ENCODE measurements around the gene GRAP2.
A peak's percentile ranks its signal among the peaks of the same experiment; 100 is the strongest.

Gene GRAP2

GRCh38 chr22:39958949-39959639, 58.2 kb downstream of the GRAP2 start:
- no peak for DNase-seq (ENCODE audit: low read depth)
- no peak overlapping the region for H3K4me3 ChIP-seq (ENCODE audit: low read depth, low read length)
- TF ChIP-seq, protein P1, sequence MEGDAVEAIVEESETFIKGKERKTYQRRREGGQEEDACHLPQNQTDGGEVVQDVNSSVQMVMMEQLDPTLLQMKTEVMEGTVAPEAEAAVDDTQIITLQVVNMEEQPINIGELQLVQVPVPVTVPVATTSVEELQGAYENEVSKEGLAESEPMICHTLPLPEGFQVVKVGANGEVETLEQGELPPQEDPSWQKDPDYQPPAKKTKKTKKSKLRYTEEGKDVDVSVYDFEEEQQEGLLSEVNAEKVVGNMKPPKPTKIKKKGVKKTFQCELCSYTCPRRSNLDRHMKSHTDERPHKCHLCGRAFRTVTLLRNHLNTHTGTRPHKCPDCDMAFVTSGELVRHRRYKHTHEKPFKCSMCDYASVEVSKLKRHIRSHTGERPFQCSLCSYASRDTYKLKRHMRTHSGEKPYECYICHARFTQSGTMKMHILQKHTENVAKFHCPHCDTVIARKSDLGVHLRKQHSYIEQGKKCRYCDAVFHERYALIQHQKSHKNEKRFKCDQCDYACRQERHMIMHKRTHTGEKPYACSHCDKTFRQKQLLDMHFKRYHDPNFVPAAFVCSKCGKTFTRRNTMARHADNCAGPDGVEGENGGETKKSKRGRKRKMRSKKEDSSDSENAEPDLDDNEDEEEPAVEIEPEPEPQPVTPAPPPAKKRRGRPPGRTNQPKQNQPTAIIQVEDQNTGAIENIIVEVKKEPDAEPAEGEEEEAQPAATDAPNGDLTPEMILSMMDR (conservative IDR thresholded peaks at IDR 0.05; ENCODE audit: low read depth, low read length): no peak

DNA sequence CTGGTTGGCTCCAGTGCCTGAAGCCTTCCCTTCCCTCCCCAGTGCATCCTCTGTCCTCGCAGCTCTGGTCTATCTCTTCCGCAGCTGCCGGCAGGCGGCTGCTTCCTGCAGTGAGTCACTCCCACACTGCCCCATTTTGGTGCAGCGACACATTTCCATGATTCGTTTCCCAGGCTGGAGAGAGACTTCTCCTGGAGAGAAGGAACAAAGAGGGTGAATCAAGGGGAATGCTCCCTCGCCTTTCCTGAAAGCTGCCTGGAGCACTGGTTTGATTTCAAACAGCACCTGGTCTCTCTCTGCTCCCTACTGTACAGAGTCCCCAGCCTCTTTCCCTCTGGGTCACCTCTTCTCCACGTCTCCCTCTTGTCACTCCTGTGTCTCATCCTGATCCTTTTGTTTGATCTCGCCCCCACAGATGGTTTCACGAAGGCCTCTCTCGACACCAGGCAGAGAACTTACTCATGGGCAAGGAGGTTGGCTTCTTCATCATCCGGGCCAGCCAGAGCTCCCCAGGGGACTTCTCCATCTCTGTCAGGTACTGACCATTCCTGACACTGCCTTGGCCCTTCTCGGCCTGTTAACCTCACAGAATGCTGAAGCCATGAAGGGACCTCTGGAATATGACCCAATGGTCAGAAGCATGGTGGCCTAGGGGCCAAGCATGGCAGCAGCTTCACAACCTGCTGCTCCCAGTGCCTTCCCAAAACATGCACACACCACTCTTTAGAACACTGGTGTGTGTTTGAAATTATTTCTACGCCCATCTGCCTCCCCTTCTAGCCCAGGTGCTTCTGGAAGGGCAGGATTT, 59.0 kb downstream of the GRAP2 start, which contains the start of gene TMA7B:
Gene TMA7B, plus strand, starts transcription at position 758 of the 808 bp plus-strand sequence. CDS start 3,978 bp downstream, outside the sequence.
- no peak within 1 kb of the TSS for H3K4me3 ChIP-seq (ENCODE audit: low read depth, low read length)
- TF ChIP-seq, protein P1 (conservative IDR thresholded peaks at IDR 0.05; ENCODE audit: low read depth, low read length): peak; percentile 64
- DNase-seq (ENCODE audit: low read depth): peak; percentile 62

DNA sequence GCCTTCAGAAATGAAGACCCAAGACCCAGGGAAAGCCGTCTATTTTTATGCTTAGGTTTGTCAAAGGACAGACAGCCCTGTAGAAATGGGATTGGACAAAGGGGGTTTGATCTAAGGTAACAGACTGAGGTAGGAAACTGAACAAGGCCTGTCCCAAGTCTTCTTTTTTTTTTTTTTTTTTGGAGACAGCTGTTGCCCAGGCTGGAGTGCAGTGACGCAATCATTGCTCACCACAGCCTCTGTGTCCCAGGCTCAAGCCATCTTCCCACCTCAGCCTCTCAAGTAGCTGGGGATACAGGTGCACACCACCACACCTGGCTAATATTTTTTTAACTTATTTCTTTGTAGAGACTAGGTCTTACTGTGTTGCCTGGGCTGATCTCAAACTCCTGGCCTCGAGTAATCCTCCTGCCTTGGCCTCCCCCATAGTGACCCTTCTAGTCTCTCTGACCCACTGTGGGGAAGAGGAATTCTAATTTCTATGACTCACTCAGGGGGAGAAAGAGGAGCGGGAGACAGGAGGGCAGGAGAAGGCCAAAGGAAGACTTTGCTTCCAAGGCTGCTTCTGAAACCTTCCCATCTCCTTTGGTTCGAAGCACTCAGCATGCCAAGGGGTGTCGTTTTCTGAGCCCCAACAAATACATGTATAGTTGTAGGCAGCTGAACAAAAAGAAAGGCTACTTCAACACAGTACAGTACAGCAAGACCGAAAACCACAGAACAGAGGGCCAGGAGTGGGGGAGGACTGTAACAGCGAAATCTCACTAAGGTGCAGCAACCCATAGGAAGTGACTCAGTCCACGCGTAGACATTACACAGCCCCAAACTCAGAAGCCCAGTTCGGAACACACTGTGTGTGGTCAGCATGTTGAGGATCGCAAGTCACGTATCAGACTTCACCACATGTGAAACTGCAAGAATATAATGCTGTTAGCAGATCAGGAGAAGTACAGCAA, 60.2 kb downstream of the GRAP2 start:
- TF ChIP-seq, protein P1 (conservative IDR thresholded peaks at IDR 0.05; ENCODE audit: low read depth, low read length): no peak
- DNase-seq (ENCODE audit: low read depth): peak; percentile 99
- no peak overlapping the region for H3K4me3 ChIP-seq (ENCODE audit: low read depth, low read length)

DNA sequence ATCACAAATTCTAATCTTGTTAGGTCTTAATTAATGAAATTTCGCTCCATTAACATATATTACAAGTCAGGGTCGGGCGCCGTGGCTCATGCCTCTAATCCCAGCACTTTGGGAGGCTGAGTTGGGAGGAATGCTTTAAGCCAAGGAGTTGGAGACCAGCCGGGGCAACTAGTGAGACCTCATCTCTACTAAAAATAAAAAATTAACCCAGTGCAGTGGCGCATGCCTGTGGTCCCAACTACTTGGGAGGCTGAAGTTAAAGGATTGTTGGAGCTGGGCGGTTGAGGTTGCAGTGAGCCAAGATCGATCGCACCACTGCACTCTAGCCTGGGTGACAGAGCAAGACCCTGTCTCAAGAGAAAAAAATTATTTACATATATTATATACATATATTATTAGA, 61.2 kb downstream of the GRAP2 start:
- TF ChIP-seq, protein P1 (conservative IDR thresholded peaks at IDR 0.05; ENCODE audit: low read depth, low read length): no peak
- no peak for DNase-seq (ENCODE audit: low read depth)
- H3K4me3 ChIP-seq (ENCODE audit: low read depth, low read length): no peak overlapping the region

DNA sequence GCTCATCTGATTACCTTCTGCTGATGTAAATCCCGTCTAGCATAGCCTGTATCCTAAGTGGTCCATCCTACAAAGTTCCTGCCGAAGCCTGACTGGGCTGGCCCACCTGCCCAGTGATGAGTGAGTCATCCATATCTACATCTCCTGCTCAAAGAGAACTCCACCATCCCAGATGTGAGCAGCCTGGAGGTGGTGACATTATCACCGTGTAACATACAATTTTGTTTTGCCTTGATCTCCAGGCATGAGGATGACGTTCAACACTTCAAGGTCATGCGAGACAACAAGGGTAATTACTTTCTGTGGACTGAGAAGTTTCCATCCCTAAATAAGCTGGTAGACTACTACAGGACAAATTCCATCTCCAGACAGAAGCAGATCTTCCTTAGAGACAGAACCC, 64.9 kb downstream of the GRAP2 start:
- H3K4me3 ChIP-seq (ENCODE audit: low read depth, low read length): no peak overlapping the region
- no peak for DNase-seq (ENCODE audit: low read depth)
- TF ChIP-seq, protein P1 (conservative IDR thresholded peaks at IDR 0.05; ENCODE audit: low read depth, low read length): no peak

DNA sequence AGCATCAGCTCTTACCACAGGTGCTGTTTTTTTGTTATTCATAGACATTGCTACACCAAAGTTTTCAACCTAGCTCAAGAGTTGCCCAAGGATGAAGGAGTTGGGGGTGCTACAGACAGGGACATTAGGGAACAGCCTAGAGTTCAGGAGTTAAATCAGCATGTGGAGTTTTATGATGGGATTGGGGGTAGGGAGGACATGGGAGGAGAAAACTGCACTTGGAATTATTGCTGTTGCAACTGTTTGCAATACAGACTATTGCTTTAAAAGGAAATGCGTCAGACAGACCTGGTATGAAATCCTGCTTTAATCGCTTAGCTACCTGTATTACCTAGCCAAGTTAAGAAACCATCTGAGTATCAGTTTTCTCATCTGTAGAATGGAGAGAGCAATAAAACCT, 65.6 kb downstream of the GRAP2 start:
- TF ChIP-seq, protein P1 (conservative IDR thresholded peaks at IDR 0.05; ENCODE audit: low read depth, low read length): no peak
- no peak overlapping the region for H3K4me3 ChIP-seq (ENCODE audit: low read depth, low read length)
- DNase-seq (ENCODE audit: low read depth): no peak

Measured in choroid plexus epithelial cell (primary cell).